ENCODE data around the gene OR8A1.

The OR8A1 gene

GRCh38 chr11:124569697-124570096 lies at the start of gene OR8A1:
TSS of gene OR8A1 (plus strand) at chr11:124569997. CDS start at chr11:124570120, 123 bp downstream.
- ChIA-PET CTCF (no interaction called here), POLR2A (no interaction called here)
- no peak for TF ChIP-seq CTCF (IDR thresholded peaks at IDR 0.05; ENCODE audit: insufficient read depth, low read length, missing control alignments)
- no peak for DNase-seq (ENCODE audit: low read depth, low spot score)
- no peak within 1 kb of the TSS for H3K4me3 ChIP-seq (ENCODE audit: low read depth, low read length)

- no peak for DNase-seq (ENCODE audit: low read depth, low spot score)
- CTCF ChIA-PET = interaction anchor here (0.9 kb wide), 1 partner anchor 293 kb away, joined by 3 read pairs; no protein-coding TSS in a partner anchor
- TF ChIP-seq CTCF (IDR thresholded peaks at IDR 0.05; ENCODE audit: insufficient read depth, low read length, missing control alignments) = no peak
- POLR2A ChIA-PET = no interaction called here
- no peak overlapping the region for H3K4me3 ChIP-seq (ENCODE audit: low read depth, low read length)
Observed at GRCh38 chr11:124520550-124520854, 49.3 kb upstream of the OR8A1 start.

- CTCF ChIA-PET = no interaction called here
Observed at GRCh38 chr11:124533626-124534025, 36.2 kb upstream of the OR8A1 start.

GRCh38 chr11:124534051-124534450 lies 35.7 kb upstream of the OR8A1 start:
- H3K4me3 ChIP-seq (ENCODE audit: low read depth, low read length) = no peak overlapping the region
- TF ChIP-seq CTCF (IDR thresholded peaks at IDR 0.05; ENCODE audit: insufficient read depth, low read length, missing control alignments) = no peak
- CTCF ChIA-PET = no interaction called here
- POLR2A ChIA-PET = no interaction called here
- no peak for DNase-seq (ENCODE audit: low read depth, low spot score)

More at GRCh38 chr11:124533626-124534025, 36.2 kb upstream of the OR8A1 start:
- H3K4me3 ChIP-seq (ENCODE audit: low read depth, low read length) = no peak overlapping the region
- POLR2A ChIA-PET = no interaction called here
- no peak for TF ChIP-seq CTCF (IDR thresholded peaks at IDR 0.05; ENCODE audit: insufficient read depth, low read length, missing control alignments)
- no peak for DNase-seq (ENCODE audit: low read depth, low spot score)

GRCh38 chr11:124535552-124536232 lies 34.1 kb upstream of the OR8A1 start:
- CTCF ChIA-PET = no interaction called here
- POLR2A ChIA-PET = no interaction called here
- no peak overlapping the region for H3K4me3 ChIP-seq (ENCODE audit: low read depth, low read length)
- no peak for DNase-seq (ENCODE audit: low read depth, low spot score)
- TF ChIP-seq CTCF (IDR thresholded peaks at IDR 0.05; ENCODE audit: insufficient read depth, low read length, missing control alignments) = no peak

- POLR2A ChIA-PET = no interaction called here
- CTCF ChIA-PET = no interaction called here
- H3K4me3 ChIP-seq (ENCODE audit: low read depth, low read length) = no peak overlapping the region
- no peak for TF ChIP-seq CTCF (IDR thresholded peaks at IDR 0.05; ENCODE audit: insufficient read depth, low read length, missing control alignments)
- DNase-seq (ENCODE audit: low read depth, low spot score) = no peak
Observed at GRCh38 chr11:124536520-124536919, 33.3 kb upstream of the OR8A1 start.
